Psoas muscle (tissue), 8 donors: ENCODE results near the gene SBF2. TPM values are rescaled to one million over a fixed set of nuclear protein-coding genes. Genes with fewer than 3 reads are reported as not detected.

ENCODE experiments used
- ATAC-seq, 4 donors: fragments of 200-7000 bp; cut with Tn5 transposase; one replicate each; pipeline ENCODE4 v1.9.1; 2020; ENCODE audit warnings: moderate library complexity in 3 of 4, mild to moderate bottlenecking in 2 of 4
- DNase-seq, 2 donors: peaks; one replicate each; pipeline ENCODE4 v3.0.0-alpha.2; 2020
- H3K27ac ChIP-seq: fragments of 200-600 bp; one replicate; pipeline ENCODE4 v1.8.0; 2022
- H3K27me3 ChIP-seq, 3 donors: fragments of 200-600 bp in 1 of 3; one replicate each; pipeline versions ENCODE4 v1.6.1 to v1.8.0; 2013 to 2022; ENCODE audit warnings: low read length in 2 of 3, mild to moderate bottlenecking in 2 of 3, moderate library complexity in 1 of 3; ENCODE audit not compliant: insufficient read depth in 3 of 3
- H3K36me3 ChIP-seq, 2 donors: fragments of 200-600 bp in 1 of 2; one replicate each; pipeline versions ENCODE4 v1.6.1 to v1.8.0; 2013 to 2022; ENCODE audit warnings: low read depth in 1 of 2, mild to moderate bottlenecking in 1 of 2, moderate library complexity in 1 of 2; ENCODE audit not compliant: insufficient read depth in 1 of 2
- H3K4me1 ChIP-seq: fragments of 200-600 bp; one replicate; pipeline ENCODE4 v1.8.0; 2022
- H3K4me3 ChIP-seq: fragments of 200-600 bp; one replicate; pipeline ENCODE4 v1.8.0; 2022; ENCODE audit warnings: mild to moderate bottlenecking
- H3K9me3 ChIP-seq: fragments of 200-600 bp; one replicate; pipeline ENCODE4 v1.8.0; 2022
- WGBS, 3 donors: extraction: QIAGEN DNeasy Blood & Tissue Kit; methylation state at CpG; one replicate each; pipeline versions ENCODE4 v1.1.6 to v1.1.7; 2013; 5-methylcytosine and 5-hydroxymethylcytosine counted together
- intact Hi-C, 2 donors: fragments of 100-400 bp; cut with DNase I; formaldehyde crosslinking; loops; one replicate each; pipeline versions ENCODE4 v1.11.0 to v1.14.2; 2022
- long read RNA-seq, 2 donors: library from polyadenylated mRNA; unstranded; transcript quantifications; one replicate each; pipeline ENCODE4 v2.0.0, GENCODE V29; 2021
- polyA plus RNA-seq, 3 donors: library from polyadenylated mRNA; stranded (reverse); fragments of 200-250 nt; gene quantifications; one replicate each; pipeline ENCODE4 v1.2.3, GENCODE V29; 2013
- total RNA-seq, 4 donors: library from RNA; stranded (reverse); fragmentation: NEBNext Ultra II Directional in 2 of 4; extraction: Animal tissue kit (Norgen Biotek cat#: 25700) in 2 of 4; gene quantifications; one replicate each; pipeline versions ENCODE4 v1.2.1 to v1.2.4, GENCODE V29; 2021 to 2023
- TF ChIP-seq, protein P1 (sequence below): fragments of 200-600 bp; IDR thresholded peaks from one replicate; pipeline ENCODE4 v1.8.0; 2022; ENCODE audit warnings: antibody characterized with exemption
- donor health status: healthy with polysubstance abuse.
- donor health status: DM: no; HTN: no; CAD: no; lungs with moderate emphysema.
- donor health status: Bipolar disorder and iron deficiency.
- donor health status: healthy.
- donor health status: DM: yes; HTN: yes; CAD: no.
- donor health status: DM: no; HTN: no; CAD: no.
- donor health status: DM: no; HTN: no; CAD: no.
- donor health status: DM: yes; HTN: yes; CAD: no.

SBF2 gene
- total RNA-seq: 10 to 100 TPM; 10.6 to 12.6 (median 12.2) TPM
- 1 to 10 TPM; 3.3 to 6.8 (median 5.5) TPM for polyA plus RNA-seq
- long read RNA-seq, donor 1, partial matches to known transcripts: 1 of 4 reads
- long read RNA-seq, donor 1, other reads (novel, unspliced or antisense): 2 of 4 reads
- long read RNA-seq, donor 2, partial matches to known transcripts: 0 of 3 reads
- long read RNA-seq, donor 2, other reads (novel, unspliced or antisense): 3 of 3 reads

DNA sequence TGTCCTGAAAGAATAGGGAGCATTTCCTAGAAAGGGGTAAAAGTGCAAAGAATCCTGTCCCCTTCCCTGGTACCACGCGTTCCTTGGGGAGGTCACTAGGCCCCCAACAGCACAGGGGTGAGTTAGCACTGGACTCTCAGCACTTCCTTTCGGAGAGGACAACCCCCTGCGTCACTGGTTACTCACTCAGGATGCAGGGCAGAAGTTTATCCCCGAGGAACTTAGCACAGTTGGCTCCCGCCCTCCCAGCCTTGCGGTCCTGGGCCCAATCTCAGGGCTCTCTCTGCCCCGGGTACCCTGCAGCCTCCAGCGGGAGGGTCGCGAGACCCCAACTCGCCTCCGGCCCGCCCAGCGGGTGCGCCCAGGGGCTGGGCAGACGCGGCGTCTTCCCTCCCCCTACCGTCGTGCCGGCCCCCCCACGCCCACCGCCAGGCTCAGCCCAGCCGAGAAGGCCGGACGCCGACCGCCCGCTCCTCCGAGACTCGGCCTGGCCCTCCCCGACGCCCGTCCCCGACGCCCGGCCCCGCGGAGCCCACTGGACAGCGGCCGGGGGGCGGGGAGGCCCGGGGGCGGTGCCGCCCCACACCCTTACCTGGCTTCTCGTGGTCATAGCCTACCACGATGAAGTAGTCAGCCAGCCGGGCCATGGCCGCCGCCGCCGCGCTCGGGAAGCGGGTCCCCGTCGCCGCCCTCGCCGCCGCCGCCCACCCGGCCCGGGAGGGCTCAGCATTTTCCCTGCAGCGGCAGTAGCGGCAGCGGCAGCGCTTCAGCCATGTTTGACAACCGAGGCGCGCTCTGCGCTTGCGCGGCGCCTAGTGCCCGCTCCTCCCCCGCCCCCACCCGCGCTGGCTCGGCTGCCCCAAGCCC lies at the start of gene SBF2:
TSS of gene SBF2 (minus strand) at position 797 of the 867 bp plus-strand sequence. CDS start at position 647, 150 bp downstream.
- peaks cover 21% of the 10 kb centered on the region for H3K4me1 ChIP-seq
- H3K27me3 ChIP-seq: no peaks in the 10 kb centered on the region
- H3K9me3 ChIP-seq: no peaks in the 10 kb centered on the region
- intact Hi-C loops: no loop called here
- peak within 1 kb of the TSS; percentile 96 for H3K4me3 ChIP-seq
- TF ChIP-seq, protein P1, sequence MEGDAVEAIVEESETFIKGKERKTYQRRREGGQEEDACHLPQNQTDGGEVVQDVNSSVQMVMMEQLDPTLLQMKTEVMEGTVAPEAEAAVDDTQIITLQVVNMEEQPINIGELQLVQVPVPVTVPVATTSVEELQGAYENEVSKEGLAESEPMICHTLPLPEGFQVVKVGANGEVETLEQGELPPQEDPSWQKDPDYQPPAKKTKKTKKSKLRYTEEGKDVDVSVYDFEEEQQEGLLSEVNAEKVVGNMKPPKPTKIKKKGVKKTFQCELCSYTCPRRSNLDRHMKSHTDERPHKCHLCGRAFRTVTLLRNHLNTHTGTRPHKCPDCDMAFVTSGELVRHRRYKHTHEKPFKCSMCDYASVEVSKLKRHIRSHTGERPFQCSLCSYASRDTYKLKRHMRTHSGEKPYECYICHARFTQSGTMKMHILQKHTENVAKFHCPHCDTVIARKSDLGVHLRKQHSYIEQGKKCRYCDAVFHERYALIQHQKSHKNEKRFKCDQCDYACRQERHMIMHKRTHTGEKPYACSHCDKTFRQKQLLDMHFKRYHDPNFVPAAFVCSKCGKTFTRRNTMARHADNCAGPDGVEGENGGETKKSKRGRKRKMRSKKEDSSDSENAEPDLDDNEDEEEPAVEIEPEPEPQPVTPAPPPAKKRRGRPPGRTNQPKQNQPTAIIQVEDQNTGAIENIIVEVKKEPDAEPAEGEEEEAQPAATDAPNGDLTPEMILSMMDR: no peak
- WGBS, 3 donors: 0 to 1% (median 1%) methylated on average over 39 to 81 of the region's 81 CpGs
- peak; percentile 88 to 93 for DNase-seq
- H3K36me3 ChIP-seq: no peaks in the 10 kb centered on the region
- peak within 1 kb of the TSS; percentile 96 for H3K27ac ChIP-seq
- peak; percentile 89 to 92 (median 90) for ATAC-seq

DNA sequence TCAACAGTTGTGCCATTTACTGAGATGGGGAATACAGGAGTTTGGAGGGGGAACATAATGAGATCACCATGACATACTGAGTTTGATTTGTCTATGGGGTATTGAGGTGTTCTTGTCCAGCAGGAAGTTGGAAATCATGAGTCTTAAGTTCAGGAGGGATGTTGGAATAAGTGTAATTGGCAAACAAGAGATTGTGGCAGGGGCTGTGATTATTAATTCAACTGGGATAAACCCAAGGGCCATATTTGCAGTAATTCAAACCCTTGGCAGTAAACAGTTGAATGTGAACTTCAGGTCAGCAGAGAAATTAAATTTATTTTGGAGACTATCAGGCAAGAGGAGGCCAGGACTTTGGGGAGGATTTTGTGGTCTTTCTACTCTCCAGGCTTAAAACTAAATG lies 44.3 kb upstream of the SBF2 start:
- ATAC-seq: no peak
- intact Hi-C loops: no loop called here

DNA sequence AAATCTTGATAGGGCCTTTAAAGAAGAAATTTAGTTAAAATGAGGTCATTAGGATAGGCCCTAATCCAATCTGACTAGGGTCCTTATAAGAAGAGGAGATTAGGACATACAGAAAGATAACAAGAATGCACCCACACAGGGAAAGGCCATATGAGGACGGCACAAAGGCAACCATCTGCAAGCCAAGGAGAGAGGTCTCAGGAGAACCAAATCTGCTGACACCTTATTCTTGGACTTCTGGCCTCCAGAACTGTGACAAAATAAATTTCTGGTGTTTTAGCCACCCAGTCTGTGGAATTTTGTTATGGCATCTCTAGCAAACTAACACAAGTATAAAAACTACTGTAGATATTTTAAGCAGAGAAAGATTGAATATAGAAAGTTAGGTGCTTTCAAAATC lies 39.5 kb upstream of the SBF2 start:
- ATAC-seq (no peak), DNase-seq (no peak)
- Histone ChIP-seq H3K4me1 (peaks cover 9% of the 10 kb centered on the region), H3K27ac (no peak overlapping the region), H3K9me3 (no peaks in the 10 kb centered on the region), H3K27me3 (no peaks in the 10 kb centered on the region), H3K4me3 (no peak overlapping the region), H3K36me3 (no peaks in the 10 kb centered on the region)
- WGBS, 3 donors: 44 to 70% (median 50%) methylated on average over 1 of the region's 1 CpG
- TF ChIP-seq, protein P1: no peak
- intact Hi-C loops: no loop called here

More for the DNA sequence above, 44.3 kb upstream of the SBF2 start:
- Histone ChIP-seq H3K27me3 (no peaks in the 10 kb centered on the region), H3K4me1 (no peaks in the 10 kb centered on the region), H3K27ac (no peak overlapping the region), H3K4me3 (no peak overlapping the region), H3K36me3 (no peaks in the 10 kb centered on the region), H3K9me3 (no peaks in the 10 kb centered on the region)
- TF ChIP-seq, protein P1: no peak
- DNase-seq: no peak

DNA sequence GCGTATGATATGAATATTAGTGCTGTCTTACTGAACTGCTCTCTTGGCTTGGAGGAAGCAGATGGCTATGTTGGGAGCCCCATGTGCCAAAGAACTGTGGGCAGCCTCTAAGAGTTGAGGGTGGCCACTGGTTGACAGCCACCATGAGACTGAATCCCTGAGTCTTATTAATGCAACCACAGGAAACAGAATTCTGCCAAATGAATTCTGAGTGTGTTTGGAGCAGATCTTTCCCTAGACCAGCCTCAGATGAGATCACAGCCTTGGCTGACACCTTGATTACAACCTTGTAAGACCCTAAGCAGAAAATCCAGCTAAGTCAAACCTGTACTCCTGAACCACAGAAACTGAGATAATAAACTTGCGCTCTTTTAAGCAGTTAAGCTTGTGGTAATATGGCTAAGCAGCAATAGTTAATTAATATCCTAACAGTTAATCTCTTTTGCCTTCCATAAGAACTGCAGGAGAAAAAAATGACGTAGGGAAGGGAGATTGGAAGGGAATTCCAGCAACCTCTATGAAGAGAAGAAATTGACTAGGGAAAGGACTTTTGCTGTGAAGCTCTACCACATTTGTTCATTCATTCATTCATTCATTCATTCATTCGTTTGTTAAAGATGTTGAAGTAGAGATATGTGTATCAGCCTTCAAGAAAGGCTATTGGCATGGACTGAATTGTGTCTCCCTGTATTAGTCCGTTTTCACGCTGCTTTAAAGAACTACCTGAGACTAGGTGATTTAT lies 37.7 kb upstream of the SBF2 start:
- 92 to 94% (median 93%) methylated on average over 6 of the region's 6 CpGs for WGBS, 3 donors
- H3K9me3 ChIP-seq: no peaks in the 10 kb centered on the region
- no peak for ATAC-seq

More for the DNA sequence above, 37.7 kb upstream of the SBF2 start:
- DNase-seq: no peak
- Histone ChIP-seq H3K4me1 (peaks cover 15% of the 10 kb centered on the region), H3K27ac (no peak overlapping the region), H3K36me3 (no peaks in the 10 kb centered on the region), H3K27me3 (no peaks in the 10 kb centered on the region), H3K4me3 (no peak overlapping the region)
- intact Hi-C loops: no loop called here
- TF ChIP-seq, protein P1: no peak
